Gastrocnemius medialis (tissue), 4 donors: ENCODE data around the gene P4HA2.

Source experiments
- CTCF ChIP-seq, 5 experiments: fragments of 450-650 bp in 3 of 5; fragments of 200-600 bp in 2 of 5; sonication (generic) in 2 of 5; IDR thresholded peaks in 4 of 5; conservative IDR thresholded peaks in 1 of 5; 1 replicate in 4 of 5; 2 replicates in 1 of 5; pipeline ENCODE4 v1.5.1; 2016 to 2019; ENCODE audit warnings: antibody characterized with exemption in 5 of 5, mild to moderate bottlenecking in 3 of 5, moderate library complexity in 3 of 5
- POLR2A ChIP-seq, 2 donors: fragments of 450-650 bp; IDR thresholded peaks; one replicate each; pipeline ENCODE4 v1.6.1; 2017; ENCODE audit warnings: antibody characterized with exemption in 2 of 2, mild to moderate bottlenecking in 2 of 2, moderate library complexity in 2 of 2

GRCh38 chr5:132227235-132227484 lies 493 bp downstream of the P4HA2 start:
- TF ChIP-seq POLR2A (IDR thresholded peaks at IDR 0.05) (no peak), CTCF (IDR thresholded peaks at IDR 0.05 in 4 of 5, conservative IDR thresholded peaks at IDR 0.05 in 1 of 5) (peak in 1 of 5 experiments; percentile 41)
